Fibroblast of lung (primary cell): ENCODE results near the gene DCST2.

Source experiments
- EZH2 ChIP-seq: IDR thresholded peaks from 2 replicates; pipeline ENCODE4 v1.5.1; 2012; ENCODE audit warnings: low read length, control low read depth, mild to moderate bottlenecking; ENCODE audit errors: missing control alignments
- TF ChIP-seq, protein P1 (sequence below), 2 donors: IDR thresholded peaks in 1 of 2; conservative IDR thresholded peaks in 1 of 2; 1 replicate in 1 of 2; 2 replicates in 1 of 2; pipeline ENCODE4 v1.5.1; 2011 to 2012; ENCODE audit warnings: low read length in 2 of 2, control low read depth in 1 of 2, inconsistent platforms in 1 of 2, low read depth in 1 of 2, mild to moderate bottlenecking in 1 of 2

DNA sequence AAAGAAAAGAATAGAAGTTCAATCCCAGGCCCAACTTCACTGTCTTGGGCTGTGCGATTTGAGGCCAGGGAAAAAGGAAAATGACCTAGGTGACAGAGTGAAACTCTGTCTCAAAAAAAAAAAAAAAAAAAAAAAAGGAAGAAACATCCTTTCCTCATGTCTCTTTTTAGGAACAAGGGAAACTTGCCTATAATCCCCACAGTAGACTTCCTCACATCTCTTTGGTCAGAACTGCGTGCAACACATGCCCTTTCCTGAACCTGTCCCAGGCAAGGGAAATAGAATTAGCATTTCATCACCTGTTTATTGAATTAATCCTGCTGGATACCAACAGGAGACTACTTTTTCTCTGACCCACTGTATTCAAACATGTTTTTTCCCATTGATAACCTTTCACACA lies 2.4 kb upstream of the DCST2 start:
- TF ChIP-seq, protein P1, sequence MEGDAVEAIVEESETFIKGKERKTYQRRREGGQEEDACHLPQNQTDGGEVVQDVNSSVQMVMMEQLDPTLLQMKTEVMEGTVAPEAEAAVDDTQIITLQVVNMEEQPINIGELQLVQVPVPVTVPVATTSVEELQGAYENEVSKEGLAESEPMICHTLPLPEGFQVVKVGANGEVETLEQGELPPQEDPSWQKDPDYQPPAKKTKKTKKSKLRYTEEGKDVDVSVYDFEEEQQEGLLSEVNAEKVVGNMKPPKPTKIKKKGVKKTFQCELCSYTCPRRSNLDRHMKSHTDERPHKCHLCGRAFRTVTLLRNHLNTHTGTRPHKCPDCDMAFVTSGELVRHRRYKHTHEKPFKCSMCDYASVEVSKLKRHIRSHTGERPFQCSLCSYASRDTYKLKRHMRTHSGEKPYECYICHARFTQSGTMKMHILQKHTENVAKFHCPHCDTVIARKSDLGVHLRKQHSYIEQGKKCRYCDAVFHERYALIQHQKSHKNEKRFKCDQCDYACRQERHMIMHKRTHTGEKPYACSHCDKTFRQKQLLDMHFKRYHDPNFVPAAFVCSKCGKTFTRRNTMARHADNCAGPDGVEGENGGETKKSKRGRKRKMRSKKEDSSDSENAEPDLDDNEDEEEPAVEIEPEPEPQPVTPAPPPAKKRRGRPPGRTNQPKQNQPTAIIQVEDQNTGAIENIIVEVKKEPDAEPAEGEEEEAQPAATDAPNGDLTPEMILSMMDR (conservative IDR thresholded peaks at IDR 0.05 in 1 of 2, IDR thresholded peaks at IDR 0.05 in 1 of 2; ENCODE audit: low read depth in 1 of 2, low read length in 2 of 2): no peak
- no peak for TF ChIP-seq EZH2
